HG02970 (cell line): Measurements from ENCODE around the gene TMEM100.

Experiments used
- ATAC-seq: cut with Tn5 transposase; IDR thresholded peaks from one replicate; pipeline ENCODE4 v1.9.1; 2021; ENCODE audit warnings: mild to moderate bottlenecking, moderate library complexity, moderate number of reproducible peaks; ENCODE audit not compliant: unreplicated experiment, low FRiP score

The TMEM100 gene

DNA sequence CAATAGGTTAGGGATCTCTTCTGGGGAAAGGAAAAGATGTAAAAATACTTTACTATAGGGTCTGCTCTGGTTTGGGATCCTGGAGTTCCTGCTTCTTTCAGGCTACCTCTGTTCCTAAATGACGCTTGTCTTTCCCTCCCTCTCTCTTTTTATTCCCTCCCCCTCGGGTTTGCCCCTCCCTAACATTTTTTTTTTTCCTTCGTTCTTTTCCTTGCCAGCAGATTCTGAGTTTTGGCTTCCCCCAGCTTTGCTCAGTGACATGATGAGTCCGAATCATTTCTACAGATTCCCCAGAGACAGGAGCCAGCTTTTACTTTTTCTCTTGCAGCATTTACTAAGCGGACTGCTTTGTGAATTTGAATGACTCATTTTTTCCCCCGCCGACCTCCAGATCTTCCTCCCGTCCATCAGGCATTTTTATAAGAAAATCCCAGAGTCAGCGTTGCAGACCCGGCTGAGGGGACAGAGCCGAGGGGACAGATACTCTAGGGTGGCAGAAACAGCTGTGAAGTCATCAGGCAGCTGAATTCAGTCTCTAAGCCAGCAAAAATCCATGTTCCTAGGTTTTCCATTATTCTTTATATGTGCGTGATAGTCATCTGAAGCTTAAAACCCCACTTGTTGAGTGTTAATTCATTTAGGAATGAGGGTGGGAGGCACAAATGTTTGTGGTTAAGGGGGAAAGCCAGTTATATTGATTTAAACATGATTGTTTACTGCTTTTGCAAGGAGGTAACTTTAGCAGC lies at the start of gene TMEM100:
TMEM100 (minus strand) TSS at position 123 of the 746 bp plus-strand sequence. CDS start 1,794 bp downstream, outside the sequence.
- no peak for ATAC-seq

DNA sequence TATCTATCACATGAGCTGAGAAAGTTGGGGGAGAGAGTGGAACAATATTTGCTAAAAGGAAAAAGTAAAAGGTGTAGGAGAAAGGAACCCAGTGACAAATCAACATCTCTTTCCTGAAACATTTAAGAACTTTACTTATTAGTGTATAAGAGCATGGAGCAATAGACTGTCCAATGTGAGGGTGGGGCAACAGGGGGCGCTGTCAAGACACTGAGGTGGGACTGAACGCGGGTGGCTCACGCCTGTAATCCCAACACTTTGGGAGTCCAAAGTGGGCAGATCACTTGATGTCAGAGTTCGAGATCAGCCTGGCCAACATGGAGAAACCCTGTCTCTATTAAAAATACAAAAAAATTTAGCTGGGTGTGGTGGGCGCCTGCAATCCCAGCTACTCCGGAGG lies 49.4 kb upstream of the TMEM100 start:
- no peak for ATAC-seq

DNA sequence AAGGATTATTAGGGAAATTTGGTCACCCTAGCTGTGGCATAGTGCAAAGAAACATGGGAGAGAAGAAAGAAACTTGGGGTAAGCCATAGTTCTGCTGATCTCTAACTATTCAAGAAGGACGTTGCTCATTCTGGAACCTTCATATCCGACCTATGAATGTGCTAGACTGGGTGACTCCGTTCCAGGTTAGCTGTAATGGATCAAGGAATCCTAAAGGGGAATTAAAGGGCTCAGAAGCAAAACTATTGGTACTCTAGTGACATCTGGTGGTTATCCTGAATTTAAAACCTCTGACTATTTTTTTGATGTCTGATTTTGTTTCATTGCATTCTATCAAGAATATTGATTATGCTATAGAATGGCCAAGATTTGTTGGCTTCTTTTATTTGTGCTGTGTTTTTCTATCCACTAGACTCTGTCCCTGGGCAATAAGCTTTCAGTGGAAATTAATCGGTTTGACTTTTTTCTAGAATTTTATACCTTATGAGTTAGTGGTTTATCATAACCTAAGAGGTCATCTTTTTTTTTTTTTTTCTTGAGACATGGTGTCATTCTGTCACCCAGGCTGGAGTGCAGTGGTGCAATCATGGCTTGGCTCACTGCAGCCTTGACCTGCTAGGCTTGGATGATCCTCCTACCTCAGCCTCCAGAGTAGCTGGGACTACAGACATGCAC lies 47.7 kb upstream of the TMEM100 start:
- no peak for ATAC-seq

- no peak for ATAC-seq
Observed at GRCh38 chr17:55769625-55770000, 46.9 kb upstream of the TMEM100 start.

- no peak for ATAC-seq
Observed at GRCh38 chr17:55768936-55769624, 46.4 kb upstream of the TMEM100 start.

DNA sequence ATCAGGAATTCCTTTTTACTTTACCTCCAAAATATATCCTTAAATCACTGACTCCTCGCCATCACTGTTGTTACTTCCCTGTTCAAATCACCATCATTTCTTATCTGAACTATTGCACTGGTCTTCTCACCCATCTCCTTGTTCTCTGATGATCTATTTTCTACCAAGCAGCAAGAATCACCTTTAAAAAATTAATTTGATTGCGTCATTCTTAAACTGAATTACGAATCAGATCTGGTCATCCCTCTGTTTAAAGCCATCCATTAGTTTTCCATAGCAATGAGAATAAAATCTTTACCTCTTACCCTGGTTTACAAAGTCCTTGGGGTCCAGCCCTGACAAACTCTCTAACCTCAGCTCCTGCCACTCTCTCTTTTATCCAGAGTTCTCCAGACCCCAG lies 42.8 kb upstream of the TMEM100 start:
- ATAC-seq: no peak

DNA sequence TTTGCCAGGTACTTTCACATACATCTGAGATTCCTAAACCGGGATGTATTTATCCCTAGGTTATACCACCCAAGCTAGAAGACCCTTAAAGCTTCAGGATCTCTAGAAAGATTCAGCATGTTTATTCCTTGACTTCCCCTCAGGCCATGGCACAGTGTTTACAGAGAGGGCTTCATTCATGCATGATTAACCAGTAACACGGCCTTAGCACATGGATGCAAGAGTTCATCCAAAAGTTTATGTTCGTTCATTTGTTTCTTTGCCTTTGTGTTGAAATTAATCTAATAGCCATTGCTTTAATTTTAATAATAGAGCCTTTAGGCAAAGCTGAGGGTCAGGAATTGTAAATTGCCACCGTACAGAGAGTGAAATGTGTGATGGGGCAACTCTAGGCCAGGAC lies 41.9 kb upstream of the TMEM100 start:
- ATAC-seq: no peak

DNA sequence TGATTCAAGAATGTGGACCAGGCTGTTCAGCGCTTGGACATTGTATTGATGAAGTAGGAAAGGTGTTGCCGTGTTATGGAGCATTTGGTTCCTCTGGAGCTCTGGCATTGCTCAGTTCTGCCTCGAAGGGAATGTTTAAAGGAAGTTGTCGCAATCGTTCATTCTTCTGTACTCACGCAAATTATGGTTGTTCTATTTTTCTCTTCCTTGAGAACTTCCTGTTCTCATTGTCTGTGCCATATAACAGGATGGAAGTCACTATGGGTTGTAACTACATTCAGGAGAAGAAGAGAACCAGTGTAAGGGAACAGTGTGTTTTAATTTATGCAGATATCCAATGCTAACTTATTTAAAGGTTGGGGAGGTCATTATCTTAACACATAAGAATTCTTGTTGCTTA lies 41.2 kb upstream of the TMEM100 start:
- no peak for ATAC-seq

DNA sequence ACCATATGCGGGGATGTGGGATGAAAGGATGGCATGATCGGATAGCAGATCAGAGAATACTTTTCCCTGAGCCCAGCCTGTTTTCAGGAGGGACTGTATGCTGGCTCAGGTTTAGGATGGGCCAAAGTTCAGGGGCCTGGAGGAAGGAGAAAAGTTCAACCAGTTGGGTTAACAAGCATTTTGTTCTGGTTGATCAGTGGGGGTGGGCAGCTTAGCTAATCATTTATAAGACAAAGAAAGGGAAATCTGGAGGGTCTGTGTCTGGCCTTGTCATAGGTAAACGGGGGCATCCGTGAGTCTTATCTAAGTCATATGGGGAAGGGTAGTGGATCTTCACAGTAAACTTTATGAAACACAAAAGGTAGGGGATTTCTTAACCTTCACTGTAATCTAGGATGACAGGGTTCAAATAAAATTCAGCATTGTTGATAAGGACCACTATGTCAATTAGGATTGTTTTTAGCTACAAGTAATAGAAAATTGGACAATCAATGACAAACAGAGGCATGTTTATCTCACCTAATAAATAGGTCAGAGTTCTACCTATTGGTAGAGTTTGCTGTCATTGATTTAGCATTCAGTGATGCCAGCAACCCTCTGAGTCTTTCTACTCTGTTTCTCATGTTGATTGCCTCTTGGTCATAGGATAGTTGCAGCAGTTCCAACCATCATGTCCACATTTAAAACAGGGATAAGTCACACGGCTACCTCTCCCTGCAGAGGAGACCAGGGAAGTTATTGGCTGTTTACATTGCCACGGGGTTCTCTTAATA lies 39.6 kb upstream of the TMEM100 start:
- no peak for ATAC-seq

DNA sequence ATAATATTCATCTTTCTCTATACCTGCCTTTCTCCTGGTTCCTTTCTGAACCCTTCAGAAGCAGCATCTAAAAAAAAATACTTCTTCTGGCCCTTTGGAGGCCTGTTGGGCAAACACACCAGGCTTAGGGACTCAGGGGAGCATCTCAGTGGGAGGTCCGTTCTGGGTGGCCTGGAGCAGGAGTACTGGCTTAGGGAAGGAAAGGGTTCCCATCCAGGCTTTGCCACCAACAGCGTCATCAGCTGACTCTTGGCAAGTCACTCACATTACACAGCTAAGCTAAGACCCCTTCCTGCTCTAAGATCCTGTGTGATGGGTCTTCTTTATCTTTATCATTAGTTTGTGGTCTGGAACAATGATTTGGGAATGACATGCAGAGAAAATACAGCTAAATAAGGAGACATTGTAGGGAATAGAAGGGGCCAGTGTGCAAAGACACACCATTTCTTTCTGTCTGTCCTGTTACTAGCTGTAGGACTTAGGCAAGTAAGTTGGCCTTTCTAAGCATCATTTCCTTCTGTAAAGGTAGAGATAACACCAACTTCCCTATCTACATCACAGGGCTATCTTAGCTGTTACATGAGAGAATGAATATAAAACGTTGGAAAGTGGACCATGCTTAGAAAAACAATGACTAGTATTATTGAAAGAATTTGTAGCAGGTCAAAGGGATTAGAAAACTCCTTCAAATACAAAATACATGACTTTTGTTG lies 38.1 kb upstream of the TMEM100 start:
- no peak for ATAC-seq

GRCh38 chr17:55758171-55758570 lies 35.5 kb upstream of the TMEM100 start:
- no peak for ATAC-seq

DNA sequence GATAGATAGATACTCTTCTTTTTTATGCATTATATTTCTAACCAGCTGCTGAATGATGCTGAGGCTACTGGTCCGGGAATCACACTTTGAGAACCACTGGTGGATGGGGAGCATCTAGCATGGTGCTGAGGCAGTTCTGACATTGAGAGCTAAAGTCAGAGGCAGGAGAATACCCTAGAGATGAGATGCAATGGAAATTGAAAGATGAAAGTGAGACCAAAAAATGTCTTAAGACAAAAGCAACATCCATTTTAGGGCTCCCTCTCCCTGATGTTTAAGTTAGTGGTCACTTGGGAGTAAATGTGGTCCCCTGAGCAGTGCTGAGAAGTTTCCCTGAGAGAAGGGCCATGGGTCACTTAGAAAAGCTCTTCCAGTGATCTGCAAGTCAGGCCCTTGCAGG lies 35.0 kb upstream of the TMEM100 start:
- ATAC-seq: no peak

- no peak for ATAC-seq
Observed at GRCh38 chr17:55756689-55757088, 34.0 kb upstream of the TMEM100 start.

DNA sequence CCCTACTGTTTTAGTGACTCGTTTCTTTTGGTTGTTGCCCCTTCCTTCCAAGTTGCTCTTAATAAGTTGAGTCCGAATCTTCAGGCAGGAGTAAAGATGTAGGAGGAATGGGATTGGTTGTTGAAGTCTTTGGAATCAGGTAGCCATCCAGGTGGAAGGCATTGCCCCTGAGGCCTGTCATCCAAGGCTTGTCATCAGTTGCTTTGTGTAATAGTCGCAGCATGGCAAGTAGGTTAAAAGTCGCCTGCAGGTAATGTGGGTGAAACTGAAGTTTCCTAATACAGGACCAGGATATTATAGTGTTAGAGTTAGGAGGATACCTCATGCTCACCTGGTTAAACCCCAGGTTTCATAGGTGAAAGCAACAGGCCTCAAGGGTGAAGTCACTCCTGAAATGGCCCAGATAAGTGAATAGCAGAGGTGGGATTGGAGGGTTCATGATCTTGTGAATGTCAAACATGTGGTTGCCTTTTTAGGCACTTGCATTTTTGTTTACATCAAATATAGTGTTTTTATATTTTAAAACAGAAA lies 29.1 kb upstream of the TMEM100 start:
- no peak for ATAC-seq

DNA sequence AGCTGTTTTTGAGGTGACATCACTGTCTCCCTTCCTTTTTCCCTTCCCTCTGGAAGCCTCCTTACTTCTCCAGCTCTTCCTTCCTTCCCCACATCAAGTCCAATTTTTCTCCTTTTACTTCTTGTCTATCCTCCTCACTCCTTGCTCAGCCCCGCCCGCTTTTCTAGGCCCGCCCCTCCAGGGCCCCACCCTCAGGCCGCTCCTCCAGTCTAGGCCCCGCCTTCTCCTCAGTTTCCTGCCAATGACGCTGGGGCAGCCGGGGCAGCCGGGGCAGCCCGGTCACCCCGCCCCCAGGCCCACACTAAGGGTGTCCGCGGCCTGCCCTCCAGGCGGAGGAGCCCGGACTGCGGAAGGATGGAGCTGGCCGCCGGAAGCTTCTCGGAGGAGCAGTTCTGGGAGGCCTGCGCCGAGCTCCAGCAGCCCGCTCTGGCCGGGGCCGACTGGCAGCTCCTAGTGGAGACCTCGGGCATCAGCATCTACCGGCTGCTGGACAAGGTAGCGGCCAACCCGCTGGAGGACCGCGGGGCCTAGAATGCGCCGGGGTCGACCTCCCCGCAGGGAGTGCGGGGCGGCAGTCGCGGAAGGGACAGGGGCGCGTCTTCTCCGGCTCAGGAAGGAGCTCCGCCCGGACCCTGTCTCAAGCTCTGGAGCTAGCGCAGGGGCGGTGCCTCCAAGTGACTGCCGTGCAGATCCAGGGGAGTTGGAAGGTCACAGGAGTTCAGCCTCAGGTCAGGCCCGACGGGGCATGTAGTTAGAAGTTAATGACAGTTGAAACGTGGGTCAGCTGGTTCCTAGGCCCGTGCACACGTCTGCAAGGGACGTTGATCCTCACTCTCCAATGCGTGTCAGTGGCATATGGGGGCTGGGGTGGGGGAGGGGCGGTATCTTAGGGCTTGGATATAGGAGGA lies 28.3 kb upstream of the TMEM100 start, which contains the start of gene PCTP:
PCTP (plus strand) TSS at position 302 of the 908 bp plus-strand sequence; CDS start at position 355, 53 bp downstream.
- ATAC-seq: peak; percentile 99

DNA sequence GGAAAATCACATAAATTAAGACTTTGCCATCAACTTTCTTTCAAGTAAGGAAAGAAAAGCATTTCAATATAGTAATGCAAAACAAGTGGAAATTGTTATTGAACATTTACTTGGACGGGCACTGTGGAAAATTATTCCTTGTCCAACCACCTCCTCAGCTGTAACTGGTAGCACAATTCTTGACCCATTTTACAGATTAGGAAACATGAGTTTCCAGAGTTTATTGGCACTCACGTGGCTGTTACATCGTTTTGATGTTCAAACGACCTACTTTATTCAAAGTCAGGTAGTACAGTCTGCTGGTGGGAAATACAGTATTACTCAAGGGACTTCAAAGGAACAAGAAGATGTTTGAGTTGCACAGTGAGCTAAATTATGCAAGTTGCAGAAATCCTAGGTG lies 27.3 kb upstream of the TMEM100 start:
- no peak for ATAC-seq

GRCh38 chr17:55748841-55749240 lies 26.2 kb upstream of the TMEM100 start:
- no peak for ATAC-seq

DNA sequence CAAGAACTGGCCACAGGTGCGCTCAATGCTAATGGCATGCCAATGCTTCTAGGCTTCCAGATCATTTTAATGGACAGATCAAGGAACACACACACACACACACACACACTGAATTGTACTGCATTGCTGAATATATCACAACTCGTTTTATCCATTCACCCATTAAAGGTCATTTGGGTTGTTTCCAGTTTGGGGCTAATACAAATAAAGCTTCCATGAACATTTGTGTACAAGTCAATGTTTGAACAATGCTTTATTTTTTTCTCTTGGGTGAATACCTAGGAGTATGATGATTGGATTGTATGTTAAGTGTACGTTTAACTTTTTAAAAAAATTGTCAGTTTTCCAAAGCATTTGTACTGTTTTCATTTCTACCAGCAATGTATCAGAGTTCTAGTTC lies 24.5 kb upstream of the TMEM100 start:
- no peak for ATAC-seq

DNA sequence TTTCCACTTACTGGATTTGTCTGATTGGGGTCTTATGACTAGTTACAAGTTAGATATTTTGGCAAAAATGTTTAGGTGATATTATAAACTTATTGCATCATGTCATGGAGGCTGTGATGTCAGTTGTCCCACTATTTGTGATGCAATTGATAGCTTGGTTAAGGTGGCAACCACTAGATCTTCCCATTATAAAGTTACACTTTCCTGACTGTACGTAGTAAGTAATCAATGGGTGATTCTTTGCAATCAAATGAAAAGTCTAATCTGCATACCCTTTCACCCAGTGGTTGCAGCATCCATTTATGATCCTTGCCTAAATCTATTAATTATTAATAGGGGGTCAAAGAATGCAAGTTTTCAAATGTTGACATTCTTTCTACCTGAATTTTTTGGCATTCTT lies 23.8 kb upstream of the TMEM100 start:
- no peak for ATAC-seq
